NB4 (cell line): ENCODE data around the gene CDH13.

Source experiments
- MYC ChIP-seq: IDR thresholded peaks from 2 replicates; pipeline ENCODE4 v1.6.1; 2011; ENCODE audit warnings: low read depth, low read length
- POLR2A ChIP-seq: IDR thresholded peaks from 2 replicates; pipeline ENCODE4 v1.6.1; 2011; ENCODE audit warnings: mild to moderate bottlenecking; ENCODE audit not compliant: insufficient read length; ENCODE audit errors: extremely low read depth
- TF ChIP-seq, protein P1 (sequence below): IDR thresholded peaks from one replicate; pipeline ENCODE4 v1.5.1; 2012; ENCODE audit warnings: low read depth, low read length
- TF ChIP-seq, protein P2 (sequence below): IDR thresholded peaks from 2 replicates; pipeline ENCODE4 v1.6.1; 2011; ENCODE audit warnings: low read depth, low read length

DNA sequence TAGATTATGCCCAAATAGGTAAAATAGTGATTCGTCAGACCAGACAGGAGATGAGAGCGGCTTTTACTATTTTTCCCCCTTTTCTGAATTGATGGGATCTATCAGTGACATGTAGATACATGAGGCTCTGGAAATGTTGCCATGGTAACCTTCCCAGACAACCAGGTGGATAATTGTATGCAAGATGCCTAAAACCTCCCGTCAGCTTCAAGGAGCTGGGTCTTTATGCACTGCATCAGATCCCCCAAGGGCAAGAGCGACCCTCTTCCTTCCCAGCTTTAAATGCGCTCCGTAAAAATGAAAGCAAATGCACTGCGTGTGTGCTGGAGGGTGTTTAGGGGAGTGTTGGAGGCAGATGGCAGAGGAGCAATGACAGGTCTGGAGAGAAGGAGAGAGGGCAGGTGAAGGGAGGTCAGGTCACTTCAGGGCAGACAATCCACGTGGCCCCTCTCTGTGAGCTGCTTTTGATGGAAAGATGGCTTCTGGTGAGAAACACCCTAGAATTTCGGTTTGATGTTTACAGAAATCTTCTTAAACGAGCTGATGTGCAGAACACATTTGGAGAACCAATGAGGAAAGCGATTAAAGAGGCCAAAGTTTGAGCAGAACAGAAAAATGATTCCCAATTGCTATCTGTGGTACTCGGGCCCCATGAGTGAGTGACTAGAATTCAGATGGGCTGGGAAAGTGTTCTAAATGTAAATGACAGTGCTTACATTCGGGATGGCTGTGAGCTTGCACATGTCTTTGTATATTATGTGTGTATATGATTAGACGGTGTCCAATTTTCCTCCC lies 719.3 kb downstream of the CDH13 start:
- TF ChIP-seq, protein P1, sequence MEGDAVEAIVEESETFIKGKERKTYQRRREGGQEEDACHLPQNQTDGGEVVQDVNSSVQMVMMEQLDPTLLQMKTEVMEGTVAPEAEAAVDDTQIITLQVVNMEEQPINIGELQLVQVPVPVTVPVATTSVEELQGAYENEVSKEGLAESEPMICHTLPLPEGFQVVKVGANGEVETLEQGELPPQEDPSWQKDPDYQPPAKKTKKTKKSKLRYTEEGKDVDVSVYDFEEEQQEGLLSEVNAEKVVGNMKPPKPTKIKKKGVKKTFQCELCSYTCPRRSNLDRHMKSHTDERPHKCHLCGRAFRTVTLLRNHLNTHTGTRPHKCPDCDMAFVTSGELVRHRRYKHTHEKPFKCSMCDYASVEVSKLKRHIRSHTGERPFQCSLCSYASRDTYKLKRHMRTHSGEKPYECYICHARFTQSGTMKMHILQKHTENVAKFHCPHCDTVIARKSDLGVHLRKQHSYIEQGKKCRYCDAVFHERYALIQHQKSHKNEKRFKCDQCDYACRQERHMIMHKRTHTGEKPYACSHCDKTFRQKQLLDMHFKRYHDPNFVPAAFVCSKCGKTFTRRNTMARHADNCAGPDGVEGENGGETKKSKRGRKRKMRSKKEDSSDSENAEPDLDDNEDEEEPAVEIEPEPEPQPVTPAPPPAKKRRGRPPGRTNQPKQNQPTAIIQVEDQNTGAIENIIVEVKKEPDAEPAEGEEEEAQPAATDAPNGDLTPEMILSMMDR: no peak
- TF ChIP-seq POLR2A (no peak), MYC (no peak)
- TF ChIP-seq, protein P2, sequence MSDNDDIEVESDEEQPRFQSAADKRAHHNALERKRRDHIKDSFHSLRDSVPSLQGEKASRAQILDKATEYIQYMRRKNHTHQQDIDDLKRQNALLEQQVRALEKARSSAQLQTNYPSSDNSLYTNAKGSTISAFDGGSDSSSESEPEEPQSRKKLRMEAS: no peak
